OCI-LY1 (cell line): ENCODE measurements around the gene TXLNG.

Experiments
- CTCF ChIP-seq: fragments of 200-600 bp; sonication (generic), shearing (Covaris generic); IDR thresholded peaks from 2 replicates; pipeline ENCODE4 v1.5.1; 2017; ENCODE audit warnings: mild to moderate bottlenecking, antibody characterized with exemption, low read length, moderate library complexity, mixed read lengths
- EZH2 ChIP-seq: fragments of 200-600 bp; sonication (generic), shearing (Covaris generic); IDR thresholded peaks from 2 replicates; pipeline ENCODE4 v1.8.0; 2017; ENCODE audit warnings: borderline replicate concordance, mixed run types, mild to moderate bottlenecking, antibody characterized with exemption, low read length, moderate library complexity, mixed read lengths

GRCh38 chrX:16836371-16836770, 50.1 kb downstream of the TXLNG start:
- TF ChIP-seq CTCF, result peak; percentile 62
- TF ChIP-seq EZH2, result no peak
